HG03439 (cell line): Measurements from ENCODE around the gene RIC1.
"Not testable (repeated sequence)": the region's sequence is repeated elsewhere in the genome, so short reads cannot be mapped to it uniquely, and the experiment has no call there.

Experiments
- ATAC-seq: cut with Tn5 transposase; IDR thresholded peaks from one replicate; pipeline ENCODE4 v1.9.1; 2021; ENCODE audit warnings: mild to moderate bottlenecking, moderate library complexity; ENCODE audit not compliant: unreplicated experiment

The RIC1 gene

DNA sequence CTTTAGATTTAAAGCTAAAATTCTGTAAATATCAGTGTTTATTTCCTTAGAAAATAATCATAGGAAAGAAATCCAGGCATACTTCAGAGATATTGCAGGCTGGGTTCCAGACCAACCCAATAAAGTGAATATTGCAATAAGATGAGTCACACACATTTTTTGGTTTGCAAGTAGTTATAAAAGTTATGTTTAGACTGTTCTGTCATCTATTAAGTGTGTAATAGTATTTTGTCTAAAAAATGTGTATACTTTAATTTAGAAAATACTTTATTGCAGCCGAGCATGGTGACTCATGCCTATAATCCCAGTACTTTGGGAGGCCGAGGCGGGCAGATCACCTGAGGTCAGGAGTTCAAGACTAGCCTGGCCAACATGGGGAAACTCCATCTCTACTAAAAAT lies 6.9 kb upstream of the RIC1 start:
- no peak for ATAC-seq

DNA sequence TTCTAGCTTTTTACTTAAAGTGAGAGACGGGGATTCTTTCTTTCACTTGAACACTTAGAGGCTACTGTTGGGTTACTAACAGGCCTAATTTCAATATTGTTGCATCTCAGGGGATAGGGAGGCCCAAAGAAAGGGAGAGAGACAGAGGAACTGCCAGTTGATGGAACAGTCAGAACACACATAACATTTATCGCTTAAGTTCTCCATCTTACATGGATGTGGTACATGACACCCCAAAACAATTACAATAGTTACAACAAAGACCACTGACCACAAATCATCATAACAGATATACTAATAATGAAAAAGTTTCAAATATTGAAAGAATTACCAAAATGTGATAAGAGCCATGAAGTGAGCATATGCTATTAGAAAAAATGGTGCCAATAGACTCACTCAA lies 4.3 kb upstream of the RIC1 start:
- no peak for ATAC-seq

DNA sequence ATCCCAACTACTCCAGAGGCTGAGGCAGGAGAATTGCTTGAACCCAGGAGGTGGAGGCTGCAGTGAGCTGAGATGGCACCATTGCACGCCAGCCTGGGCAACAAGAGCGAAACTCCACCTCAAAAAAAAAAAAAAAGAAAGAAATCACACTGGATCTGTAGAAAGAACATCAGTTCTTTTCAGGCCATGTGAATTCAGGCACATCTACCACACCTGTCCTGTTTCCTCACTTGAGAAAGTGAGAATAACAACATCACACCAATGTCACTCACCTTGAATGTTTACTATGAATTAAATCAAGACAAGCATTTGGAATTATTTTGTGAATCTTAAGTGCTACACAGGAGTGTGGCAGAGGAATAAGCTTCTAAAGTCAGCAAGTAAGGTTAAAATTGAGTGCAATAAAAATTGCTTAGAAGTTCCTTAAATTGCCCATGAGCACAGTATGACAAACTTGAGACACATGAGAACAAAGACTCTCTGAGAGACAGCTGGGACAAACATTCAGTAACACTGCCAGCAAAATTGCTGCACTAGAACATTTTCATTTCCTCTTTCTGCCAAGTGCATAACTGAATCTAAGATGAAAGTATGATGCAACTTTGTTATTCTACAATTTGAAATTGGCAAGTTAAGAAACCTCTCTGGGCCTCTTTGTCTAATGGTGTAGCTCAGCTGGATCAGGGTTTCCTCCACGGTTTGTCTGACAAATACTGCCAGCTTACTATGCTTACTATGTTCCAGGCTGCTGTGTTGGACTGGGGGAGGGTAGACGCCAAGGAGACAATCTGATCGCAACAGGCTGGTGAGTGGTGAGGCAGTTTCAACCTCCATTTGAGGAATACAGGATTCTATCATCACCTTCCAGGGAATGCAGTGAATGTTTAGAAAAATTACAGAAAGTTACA lies 1.9 kb upstream of the RIC1 start:
- ATAC-seq: peak; percentile 43

DNA sequence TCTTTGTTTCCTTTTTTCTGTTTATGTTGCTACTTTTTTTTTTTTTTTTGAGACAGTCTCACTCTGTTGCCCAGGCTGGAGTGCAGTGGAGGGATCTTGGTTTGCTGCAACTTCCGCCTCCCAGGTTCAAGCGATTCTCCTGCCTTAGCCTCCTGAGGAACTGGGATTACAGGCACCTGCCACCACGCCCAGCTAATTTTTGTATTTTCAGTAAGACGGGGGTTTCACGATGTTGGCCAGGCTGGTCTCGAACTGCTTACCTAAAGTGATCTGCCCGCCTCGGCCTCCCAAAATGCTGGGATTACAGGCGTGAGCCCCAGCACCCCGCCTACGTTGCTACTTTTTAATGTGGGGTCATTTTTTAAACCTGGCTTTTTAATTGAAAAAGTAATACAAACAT lies 1.2 kb upstream of the RIC1 start:
- not testable (repeated sequence) for ATAC-seq

DNA sequence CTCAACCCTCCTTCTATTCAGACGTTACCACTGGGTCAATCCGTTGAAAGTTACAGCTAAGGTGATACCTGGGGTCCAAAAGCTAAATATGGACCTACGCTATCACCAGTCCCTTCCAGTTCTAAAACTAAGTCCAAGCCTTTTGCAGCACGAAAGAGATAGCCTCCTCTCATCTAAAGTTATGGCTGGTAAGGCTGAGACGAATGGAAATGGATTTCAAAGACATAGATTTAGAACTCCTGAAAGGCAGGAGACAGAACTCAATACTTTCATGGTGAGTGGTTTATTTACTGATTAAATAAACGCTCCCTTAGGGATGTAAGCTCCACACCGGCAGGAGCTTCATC lies 751 bp upstream of the RIC1 start:
- ATAC-seq: no peak

DNA sequence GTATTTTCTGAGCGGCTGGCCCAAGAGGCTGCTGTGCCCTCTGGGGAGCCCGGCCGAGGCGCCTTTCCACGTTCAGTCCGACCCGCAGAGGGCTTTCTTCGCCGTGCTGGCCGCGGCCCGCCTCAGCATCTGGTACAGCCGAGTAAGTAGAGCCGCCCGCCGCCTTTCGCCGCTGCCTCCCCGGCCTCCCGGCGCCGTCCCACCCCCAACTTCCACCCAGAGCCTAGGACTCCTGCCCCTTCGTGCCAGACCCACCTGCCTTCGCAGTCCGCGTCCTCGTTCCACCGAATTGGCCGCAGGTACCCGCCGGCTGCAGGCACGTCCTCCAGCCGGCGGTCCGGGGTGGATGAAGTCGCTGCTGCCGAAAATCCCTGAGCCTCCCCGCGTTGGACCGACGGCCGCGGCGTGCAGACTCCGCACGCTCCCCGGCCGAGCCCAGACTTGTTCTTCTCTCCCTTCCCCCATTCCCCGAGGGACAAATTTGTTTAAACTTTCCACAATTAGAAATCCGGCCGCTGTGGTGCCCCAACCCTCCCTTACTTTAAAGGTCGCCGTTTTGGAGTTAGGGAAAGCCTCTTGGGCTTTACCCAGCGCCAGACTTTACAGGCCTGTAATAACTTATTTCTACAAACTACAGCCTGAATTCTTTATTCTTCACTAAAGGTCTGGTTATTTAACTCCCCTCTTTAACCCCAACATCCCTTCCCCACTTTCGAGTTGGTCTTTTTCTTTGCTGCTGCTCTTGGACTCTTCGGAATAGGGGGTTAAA lies 589 bp downstream of the RIC1 start:
- ATAC-seq: peak; percentile 9

DNA sequence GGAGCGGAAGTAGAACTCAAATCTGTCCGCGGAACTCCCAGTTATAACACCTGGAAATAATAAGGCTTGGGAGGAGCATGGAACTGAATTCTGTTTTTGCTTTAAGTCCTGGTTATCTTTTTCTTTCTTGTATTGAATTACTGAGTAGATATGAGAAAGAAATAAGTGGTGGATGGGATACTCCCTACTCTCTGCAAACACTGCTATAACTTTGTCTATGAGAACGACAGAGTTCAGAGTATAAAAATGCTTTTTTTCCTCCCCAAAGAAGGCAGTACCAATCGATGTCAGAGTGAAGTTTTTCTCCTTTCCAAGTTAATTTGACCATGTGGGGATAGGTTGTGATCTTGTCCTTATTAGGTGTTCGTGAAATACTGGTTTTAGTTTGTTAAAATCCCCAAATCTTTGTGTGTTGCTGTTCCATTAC lies 1.2 kb downstream of the RIC1 start:
- no peak for ATAC-seq

DNA sequence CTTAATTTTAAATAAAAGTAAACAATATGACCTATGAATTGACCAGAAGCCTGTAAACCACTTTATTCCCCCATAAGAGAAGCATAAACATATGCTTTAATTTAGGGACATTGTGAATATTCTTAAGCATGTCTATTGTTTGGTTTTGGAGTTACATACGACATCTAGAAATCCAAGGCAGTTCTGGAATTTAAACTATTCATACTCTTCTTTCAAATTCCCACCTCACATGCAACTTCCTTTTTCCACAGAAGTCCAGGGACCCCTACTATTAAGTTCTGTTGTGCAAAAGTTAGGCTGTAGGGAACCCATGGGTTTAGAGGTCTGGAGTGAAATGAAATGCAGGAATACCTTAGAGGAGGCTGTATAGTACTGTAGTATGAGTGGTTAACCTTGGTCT lies 2.1 kb downstream of the RIC1 start:
- ATAC-seq: no peak

DNA sequence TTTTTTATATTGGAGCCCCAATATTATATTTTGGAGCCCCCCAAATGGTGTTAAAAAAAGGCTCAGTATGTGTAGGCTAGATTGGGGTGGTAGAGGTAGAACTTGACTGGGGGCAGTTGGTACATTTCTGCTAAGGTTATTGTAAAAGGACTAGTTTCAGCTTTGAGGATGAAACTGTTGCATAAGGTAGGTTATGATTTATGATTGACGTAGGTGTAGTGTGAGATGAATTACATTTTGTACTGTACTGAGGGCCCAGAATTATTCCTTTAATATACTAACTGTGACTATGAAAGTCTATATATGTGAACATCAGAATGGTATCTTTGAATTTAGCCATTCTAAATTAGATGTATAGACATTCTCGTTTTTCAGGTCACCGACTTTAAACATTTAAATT lies 3.6 kb downstream of the RIC1 start:
- ATAC-seq: no peak

DNA sequence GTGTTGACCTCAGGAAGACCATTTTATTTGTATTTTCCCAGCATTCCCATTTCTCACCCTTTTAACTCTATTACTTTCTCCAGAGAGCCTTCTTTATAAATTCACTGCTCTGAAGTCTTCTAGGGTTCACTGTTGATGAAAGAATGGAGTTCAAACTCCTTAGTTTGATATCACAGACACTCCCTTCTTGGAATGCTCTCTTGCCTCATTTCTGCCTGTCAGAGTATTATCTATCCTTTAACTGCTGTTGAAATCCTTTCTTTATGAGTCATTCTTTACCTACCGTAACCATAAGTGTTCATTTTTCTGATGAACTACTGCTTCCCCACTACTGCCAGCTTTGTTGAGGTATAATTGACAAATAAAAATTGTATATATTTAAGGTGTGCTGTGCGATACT lies 4.3 kb downstream of the RIC1 start:
- no peak for ATAC-seq

DNA sequence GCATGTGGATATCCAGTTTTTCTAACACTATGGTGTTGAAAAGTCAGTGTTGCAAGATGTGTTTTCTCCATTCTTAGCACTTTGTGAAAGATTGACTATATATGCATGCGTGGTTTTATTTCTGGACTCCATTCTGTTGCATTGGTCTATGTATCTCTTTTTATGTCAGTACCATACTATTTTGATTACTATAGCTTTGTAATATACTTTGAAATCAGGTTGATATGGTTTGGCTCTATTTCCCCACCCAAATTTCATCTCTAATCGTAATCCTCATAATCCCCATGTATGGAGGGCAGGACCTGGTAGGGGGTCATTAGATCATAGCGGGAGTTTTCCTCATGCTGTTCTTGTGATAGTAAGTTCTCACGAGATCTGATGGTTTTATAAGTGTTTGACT lies 6.5 kb downstream of the RIC1 start:
- no peak for ATAC-seq

DNA sequence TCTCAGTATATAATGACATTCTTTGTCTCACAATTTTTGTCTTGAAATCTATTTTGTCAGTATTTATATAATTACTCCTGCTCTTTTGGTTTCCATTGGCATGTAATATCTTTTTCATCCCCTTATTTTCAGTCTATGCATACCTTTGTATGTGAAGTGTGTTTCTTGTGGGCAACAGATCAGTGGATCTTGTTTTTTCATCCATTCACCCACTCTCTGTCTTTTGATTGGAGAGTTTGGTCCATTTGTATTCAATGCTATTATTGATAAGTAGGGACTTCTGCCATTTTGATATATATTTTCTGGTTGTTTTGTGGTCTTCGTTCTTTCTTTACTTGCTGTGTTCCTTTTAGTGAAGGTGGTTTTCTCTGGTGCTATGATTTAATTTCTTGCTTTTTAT lies 10.9 kb downstream of the RIC1 start:
- no peak for ATAC-seq

DNA sequence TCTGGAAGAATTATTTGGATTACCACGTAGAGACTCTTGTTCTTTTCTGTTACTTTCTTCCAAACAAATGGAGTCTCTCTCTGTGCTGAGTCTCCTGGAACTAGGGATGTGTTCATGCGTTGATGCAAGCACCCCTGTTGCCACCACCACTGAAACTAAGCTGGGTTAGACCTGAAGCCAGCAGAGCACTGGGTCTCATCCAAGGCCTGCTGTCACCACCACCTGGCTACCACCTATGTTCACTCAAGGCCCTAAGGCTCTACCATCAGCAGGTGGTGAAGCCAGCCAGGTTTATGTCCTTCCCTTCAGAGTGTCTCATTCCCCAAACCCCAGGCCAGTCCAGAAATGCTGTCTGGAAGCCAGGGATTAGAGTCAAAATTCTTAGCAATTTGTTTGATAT lies 13.3 kb downstream of the RIC1 start:
- no peak for ATAC-seq

DNA sequence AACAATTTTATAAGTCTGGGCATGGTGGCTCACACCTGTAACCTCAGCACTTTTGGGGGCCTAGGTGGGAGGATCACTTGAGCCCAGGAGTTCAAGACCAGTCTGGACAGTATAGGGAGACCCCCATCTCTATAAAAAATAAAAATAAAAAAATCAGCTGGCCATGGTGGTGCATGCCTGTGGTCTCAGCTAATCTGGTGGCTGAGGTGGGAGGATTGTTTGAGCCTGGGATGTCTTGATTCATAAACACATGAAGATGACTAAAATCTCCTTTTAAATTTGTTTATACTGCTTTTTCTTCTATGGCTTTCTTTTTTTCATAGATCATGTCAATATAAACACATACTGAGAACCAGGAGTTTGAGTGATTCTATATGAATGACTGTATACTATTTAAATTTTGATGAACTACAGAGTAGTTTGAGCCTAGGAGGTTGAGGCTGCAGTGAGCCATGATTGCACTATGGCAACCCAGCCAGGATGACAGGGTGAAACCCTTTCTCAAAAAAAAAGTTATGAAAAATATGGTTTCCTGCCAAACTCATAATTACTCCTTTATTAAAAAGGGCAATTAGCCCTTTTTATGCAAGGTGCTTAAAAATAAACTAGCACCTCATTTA lies 14.2 kb downstream of the RIC1 start:
- no peak for ATAC-seq

DNA sequence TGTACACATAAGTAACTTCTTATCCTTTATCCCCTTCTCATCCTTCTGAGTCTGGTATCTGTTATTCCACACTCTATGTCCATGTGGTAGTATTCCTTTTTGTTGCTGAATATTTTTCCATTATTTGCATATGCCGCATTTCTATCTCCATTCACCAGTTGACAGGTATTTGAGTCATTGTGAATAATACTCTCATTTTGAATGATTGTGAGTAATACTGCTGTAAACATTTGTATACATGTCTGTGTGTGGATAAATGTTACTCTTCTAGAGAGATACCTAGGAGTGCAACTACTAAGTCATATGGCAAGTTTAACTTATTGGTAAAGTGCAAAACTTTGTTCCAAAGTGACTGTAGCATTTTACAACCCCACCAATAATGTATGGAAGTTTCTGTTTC lies 15.6 kb downstream of the RIC1 start:
- no peak for ATAC-seq

DNA sequence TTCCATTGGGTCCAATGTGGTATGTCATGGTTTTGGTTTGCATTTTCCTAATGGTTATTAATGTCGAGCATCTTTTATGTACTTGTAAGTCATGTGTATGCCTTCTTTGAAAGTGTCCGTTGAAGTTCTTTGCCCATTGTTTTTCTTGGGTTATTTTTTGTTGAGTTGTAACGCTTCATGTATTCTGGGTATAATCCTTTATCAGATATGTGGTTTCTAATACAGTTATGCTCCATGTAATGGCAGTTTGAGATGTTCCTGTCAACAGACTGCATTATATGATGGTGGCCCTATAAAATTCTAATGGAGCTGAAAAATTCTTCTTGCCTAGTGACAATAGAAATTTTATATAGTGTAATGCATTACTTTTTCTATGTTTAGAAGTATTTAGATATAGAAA lies 17.2 kb downstream of the RIC1 start:
- ATAC-seq: no peak

DNA sequence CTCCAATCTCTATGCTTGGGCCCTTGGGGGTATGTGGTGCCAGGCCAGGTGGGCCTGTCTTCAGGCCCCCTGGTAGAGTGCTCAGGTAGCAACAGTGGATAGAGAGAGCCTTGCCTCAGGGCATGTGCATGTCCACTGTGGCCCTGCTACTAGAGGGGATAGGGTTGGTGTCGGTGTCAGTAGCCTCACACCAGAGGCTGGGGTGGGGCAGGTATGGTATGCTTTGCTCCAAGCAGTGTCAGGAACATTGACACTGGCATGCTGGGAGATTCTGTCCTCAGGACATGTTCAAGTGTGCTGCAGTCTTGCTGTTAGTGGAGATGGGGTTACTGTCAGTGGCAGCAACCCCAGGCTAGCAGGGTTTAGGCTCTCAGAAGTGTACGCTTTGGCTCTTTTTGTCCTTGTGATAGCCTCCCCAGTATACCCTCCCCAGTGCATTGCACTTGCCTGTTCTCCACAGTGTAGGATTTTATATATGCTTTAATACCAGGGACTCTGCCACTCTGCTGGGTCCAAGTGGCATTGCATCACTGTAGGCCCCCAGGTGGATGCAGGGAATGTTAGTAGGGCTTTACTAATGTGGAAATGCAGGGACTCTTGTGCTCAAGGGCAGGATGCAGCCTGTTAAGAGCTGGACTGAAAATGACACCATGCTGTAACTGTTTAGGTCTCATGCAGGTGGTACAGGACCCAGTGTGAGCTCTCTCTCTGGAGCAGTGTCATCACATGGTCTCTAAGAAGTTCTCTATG lies 21.6 kb downstream of the RIC1 start:
- no peak for ATAC-seq

DNA sequence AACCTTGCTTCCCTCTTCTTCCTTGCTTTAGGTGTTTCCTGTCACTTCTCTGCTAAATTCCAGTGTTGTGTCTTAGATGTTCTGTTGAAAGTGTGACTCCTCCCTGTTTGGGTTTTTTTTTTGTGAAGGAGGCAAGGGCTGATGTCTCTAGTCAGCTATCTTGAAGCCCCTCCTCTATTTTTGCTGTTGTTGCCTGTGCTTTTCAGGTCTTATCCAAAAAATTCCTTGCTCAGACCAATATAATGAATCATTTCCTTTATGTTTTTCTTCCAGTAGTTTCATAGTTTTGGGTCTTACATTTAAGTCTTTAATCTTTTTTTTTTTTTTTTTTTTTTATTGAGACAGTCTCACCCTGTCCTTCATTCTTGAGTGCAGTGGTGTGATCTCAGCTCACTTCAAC lies 22.3 kb downstream of the RIC1 start:
- no peak for ATAC-seq

DNA sequence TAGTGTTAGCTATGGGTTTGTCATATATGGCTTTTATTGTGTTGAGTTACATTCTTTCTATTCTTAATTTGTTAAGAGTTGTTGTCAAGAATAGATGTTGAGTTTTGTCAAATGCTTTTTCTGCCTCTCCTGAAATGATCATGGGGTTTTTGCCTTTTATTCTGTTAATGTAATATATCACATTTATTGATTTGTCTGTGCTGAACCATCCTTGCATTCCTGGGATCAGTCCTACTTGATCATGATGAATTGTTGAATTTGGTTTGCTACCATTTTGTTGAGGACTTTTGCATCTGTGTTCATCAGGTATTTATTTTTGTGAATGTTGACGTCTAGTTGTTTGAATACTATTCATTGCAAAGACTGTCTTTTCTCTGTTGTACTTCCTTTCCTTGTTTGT lies 23.9 kb downstream of the RIC1 start:
- no peak for ATAC-seq

DNA sequence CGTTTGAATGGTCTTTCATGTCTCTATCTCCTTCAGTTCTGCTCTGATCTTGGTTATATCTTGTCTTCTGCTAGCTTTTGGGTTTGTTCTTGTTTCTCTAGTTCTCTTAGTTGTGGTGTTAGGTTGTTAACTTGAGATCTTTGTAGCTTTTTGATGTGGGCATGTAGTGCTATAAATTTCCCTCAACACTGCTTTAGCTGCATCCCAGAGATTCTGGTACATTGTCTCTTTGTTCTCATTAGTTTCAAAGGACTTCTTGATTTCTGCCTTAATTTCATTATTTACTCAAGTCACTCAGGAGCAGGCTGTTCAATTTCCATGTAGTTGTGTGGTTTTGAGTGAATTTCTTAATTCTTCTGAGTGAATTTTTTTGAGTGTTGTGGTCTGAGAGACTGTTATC lies 33.9 kb downstream of the RIC1 start:
- not testable (repeated sequence) for ATAC-seq

DNA sequence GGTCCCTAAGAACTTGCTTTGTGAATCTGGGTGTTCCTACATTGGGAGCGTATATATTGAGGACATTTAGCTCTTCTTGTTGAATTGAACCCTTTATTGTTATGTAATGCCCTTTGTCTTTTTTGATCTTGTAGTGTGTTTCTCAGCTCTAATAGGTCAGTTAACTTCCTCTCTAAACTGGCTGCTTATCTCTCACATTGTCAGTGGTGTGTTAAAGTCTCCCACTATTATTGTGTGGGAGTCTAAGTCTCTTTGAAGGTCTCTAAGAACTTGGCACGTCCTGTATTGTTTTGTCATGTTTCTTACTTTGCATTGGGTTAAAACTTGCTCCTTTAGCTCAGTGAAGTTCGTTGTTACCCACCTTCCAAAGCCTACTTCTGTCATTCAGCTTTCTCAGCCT lies 36.2 kb downstream of the RIC1 start:
- ATAC-seq: no peak
